HUES48 (cell line): ENCODE measurements around the gene GABRA5.
"Not testable (repeated sequence)": the region's sequence is repeated elsewhere in the genome, so short reads cannot be mapped to it uniquely, and the experiment has no call there.

ENCODE experiments used
- H3K27ac ChIP-seq: one replicate; pipeline ENCODE4 v1.7.0; 2013; ENCODE audit warnings: low read depth, low read length, inconsistent platforms
- H3K27me3 ChIP-seq: 2 replicates; pipeline ENCODE4 v1.6.1; 2013; ENCODE audit warnings: mild to moderate bottlenecking, low read length; ENCODE audit not compliant: control insufficient read depth, insufficient read depth
- H3K36me3 ChIP-seq: 2 replicates; pipeline ENCODE4 v1.6.1; 2013; ENCODE audit warnings: low read length; ENCODE audit not compliant: control insufficient read depth, insufficient read depth
- H3K4me1 ChIP-seq: 2 replicates; pipeline ENCODE4 v1.6.1; 2013; ENCODE audit warnings: mild to moderate bottlenecking, low read length; ENCODE audit not compliant: control insufficient read depth, insufficient read depth
- H3K4me3 ChIP-seq: 2 replicates; pipeline ENCODE4 v1.5.1; 2013; ENCODE audit warnings: mild to moderate bottlenecking, low read depth, low read length
- H3K9ac ChIP-seq: 2 replicates; pipeline ENCODE4 v1.6.1; 2013; ENCODE audit warnings: mild to moderate bottlenecking, low read depth, low read length, moderate library complexity
- H3K9me3 ChIP-seq: 2 replicates; pipeline ENCODE4 v1.6.1; 2013; ENCODE audit warnings: low read length; ENCODE audit not compliant: control insufficient read depth, insufficient read depth

Gene GABRA5

GRCh38 chr15:26866298-26867199 lies at the start of gene GABRA5:
Gene GABRA5, plus strand, starts transcription at chr15:26867062. Its CDS starts 2,187 bp downstream, at chr15:26869249.
- Histone ChIP-seq H3K27me3 (peaks cover 44% of the 10 kb centered on the region), H3K36me3 (no peaks in the 10 kb centered on the region), H3K27ac (no peak within 1 kb of the TSS), H3K4me1 (peaks cover 10% of the 10 kb centered on the region; the same call in 1 of the 2 replicates), H3K4me3 (peak within 1 kb of the TSS; percentile 72), H3K9me3 (no peaks in the 10 kb centered on the region), H3K9ac (peak within 1 kb of the TSS; percentile 44; the same call in 1 of the 2 replicates)

GRCh38 chr15:26831191-26831590 lies 35.7 kb upstream of the GABRA5 start:
- not testable (repeated sequence) for H3K9ac ChIP-seq, H3K36me3 ChIP-seq, H3K27ac ChIP-seq, H3K4me1 ChIP-seq, H3K9me3 ChIP-seq, H3K27me3 ChIP-seq
- peak overlapping the region; percentile 45; the same call in 1 of the 2 replicates for H3K4me3 ChIP-seq

- H3K27me3 ChIP-seq, result no peaks in the 10 kb centered on the region
- H3K4me1 ChIP-seq, result no peaks in the 10 kb centered on the region
- H3K9ac ChIP-seq, result no peak overlapping the region
- H3K27ac ChIP-seq, result no peak overlapping the region
- H3K4me3 ChIP-seq, result peak overlapping the region; percentile 45
- no peaks in the 10 kb centered on the region for H3K36me3 ChIP-seq
- H3K9me3 ChIP-seq, result no peaks in the 10 kb centered on the region
Measured at GRCh38 chr15:26831951-26832350, 34.9 kb upstream of the GABRA5 start.

- H3K4me3 ChIP-seq, result peak overlapping the region; percentile 51
- H3K9ac ChIP-seq, result no peak overlapping the region
Measured at GRCh38 chr15:26838742-26839460, 28.0 kb upstream of the GABRA5 start.

GRCh38 chr15:26841514-26841913 lies 25.3 kb upstream of the GABRA5 start:
- Histone ChIP-seq H3K4me3 (peak overlapping the region; percentile 1; the same call in 1 of the 2 replicates), H3K9me3 (no peaks in the 10 kb centered on the region), H3K27me3 (no peaks in the 10 kb centered on the region), H3K9ac (no peak overlapping the region), H3K4me1 (peaks cover 19% of the 10 kb centered on the region), H3K27ac (no peak overlapping the region), H3K36me3 (no peaks in the 10 kb centered on the region)

More at GRCh38 chr15:26838742-26839460, 28.0 kb upstream of the GABRA5 start:
- Histone ChIP-seq H3K27ac (no peak overlapping the region), H3K9me3 (no peaks in the 10 kb centered on the region), H3K36me3 (no peaks in the 10 kb centered on the region), H3K4me1 (peaks cover 19% of the 10 kb centered on the region), H3K27me3 (no peaks in the 10 kb centered on the region)

GRCh38 chr15:26841941-26842340 lies 24.9 kb upstream of the GABRA5 start:
- no peaks in the 10 kb centered on the region for H3K27me3 ChIP-seq
- H3K4me3 ChIP-seq, result peak overlapping the region; percentile 1; the same call in 1 of the 2 replicates
- no peaks in the 10 kb centered on the region for H3K36me3 ChIP-seq
- H3K27ac ChIP-seq, result no peak overlapping the region
- peaks cover 19% of the 10 kb centered on the region for H3K4me1 ChIP-seq
- H3K9ac ChIP-seq, result no peak overlapping the region
- no peaks in the 10 kb centered on the region for H3K9me3 ChIP-seq

- H3K4me1 ChIP-seq, result peaks cover 19% of the 10 kb centered on the region
- H3K27me3 ChIP-seq, result no peaks in the 10 kb centered on the region
- no peak overlapping the region for H3K9ac ChIP-seq
- no peak overlapping the region for H3K27ac ChIP-seq
- no peaks in the 10 kb centered on the region for H3K9me3 ChIP-seq
- peak overlapping the region; percentile 1; the same call in 1 of the 2 replicates for H3K4me3 ChIP-seq
- no peaks in the 10 kb centered on the region for H3K36me3 ChIP-seq
Measured at GRCh38 chr15:26842391-26842790, 24.5 kb upstream of the GABRA5 start.

GRCh38 chr15:26844901-26845300 lies 22.0 kb upstream of the GABRA5 start:
- Histone ChIP-seq H3K27ac (no peak overlapping the region), H3K9ac (no peak overlapping the region), H3K27me3 (no peaks in the 10 kb centered on the region), H3K9me3 (no peaks in the 10 kb centered on the region), H3K4me1 (peaks cover 19% of the 10 kb centered on the region), H3K4me3 (no peak overlapping the region), H3K36me3 (no peaks in the 10 kb centered on the region)

- Histone ChIP-seq H3K36me3 (no peaks in the 10 kb centered on the region), H3K4me3 (no peak overlapping the region), H3K27ac (no peak overlapping the region), H3K9me3 (no peaks in the 10 kb centered on the region), H3K4me1 (no peaks in the 10 kb centered on the region), H3K27me3 (no peaks in the 10 kb centered on the region), H3K9ac (no peak overlapping the region)
Measured at GRCh38 chr15:26848498-26848897, 18.4 kb upstream of the GABRA5 start.

- Histone ChIP-seq H3K4me3 (no peak overlapping the region), H3K36me3 (no peaks in the 10 kb centered on the region), H3K9ac (no peak overlapping the region), H3K9me3 (no peaks in the 10 kb centered on the region), H3K27ac (no peak overlapping the region), H3K27me3 (no peaks in the 10 kb centered on the region), H3K4me1 (no peaks in the 10 kb centered on the region)
Measured at GRCh38 chr15:26850161-26850560, 16.7 kb upstream of the GABRA5 start.

GRCh38 chr15:26852980-26853379 lies 13.9 kb upstream of the GABRA5 start:
- Histone ChIP-seq H3K4me1 (no peaks in the 10 kb centered on the region), H3K4me3 (no peak overlapping the region), H3K9me3 (no peaks in the 10 kb centered on the region), H3K27me3 (no peaks in the 10 kb centered on the region), H3K9ac (no peak overlapping the region), H3K27ac (no peak overlapping the region), H3K36me3 (no peaks in the 10 kb centered on the region)
